Measurements from ENCODE around the gene NDUFV3. TPM values are rescaled to one million over a fixed set of nuclear protein-coding genes. Genes with fewer than 3 reads are reported as not detected.
"Not testable (repeated sequence)": the region's sequence is repeated elsewhere in the genome, so short reads cannot be mapped to it uniquely, and the experiment has no call there.

Gene NDUFV3
- total RNA-seq, 1 donor from 2014 or later, result 56.8 TPM

DNA sequence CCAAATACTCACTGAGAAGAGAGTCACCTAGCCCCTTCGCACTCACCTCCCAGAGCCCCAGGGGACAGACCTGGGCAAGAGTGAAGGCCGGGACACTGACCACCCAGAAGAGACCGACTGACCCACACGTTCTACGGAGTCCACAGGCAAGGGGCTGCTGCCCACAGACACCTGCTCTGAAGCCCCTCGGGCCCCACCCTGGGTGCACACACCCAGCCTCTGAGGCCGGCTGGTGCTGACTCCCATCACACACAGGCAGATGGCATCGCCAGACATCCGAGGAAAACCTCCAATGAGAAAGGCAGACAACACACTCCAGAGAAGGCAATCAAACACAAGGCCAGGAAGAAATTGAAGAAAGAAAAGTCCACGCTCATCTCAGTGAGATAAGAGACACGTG lies 35.9 kb upstream of the NDUFV3 start:
- DNase-seq (ENCODE audit: low read depth), result no peak

GRCh38 chr21:42858185-42858847 lies 34.8 kb upstream of the NDUFV3 start:
- DNase-seq (ENCODE audit: low read depth), result no peak

GRCh38 chr21:42858957-42859890 lies 33.9 kb upstream of the NDUFV3 start:
- no peak for DNase-seq (ENCODE audit: low read depth)

DNA sequence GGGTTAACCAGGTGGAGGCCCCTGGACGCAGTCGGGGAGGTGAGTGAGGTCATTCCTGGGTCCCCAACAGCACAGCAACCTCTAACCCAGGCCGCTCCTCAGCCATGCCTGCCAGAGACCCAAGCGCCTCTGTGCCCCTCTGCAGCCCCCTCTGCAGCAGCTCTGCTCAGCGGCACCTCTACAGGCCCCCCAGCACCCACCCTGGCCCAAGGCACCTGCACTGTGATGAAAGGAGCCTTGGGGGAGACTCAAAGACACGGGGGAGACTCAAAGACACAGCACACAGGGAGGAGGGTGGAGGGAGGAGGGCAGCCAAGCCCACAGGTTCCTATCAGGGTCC lies 33.2 kb upstream of the NDUFV3 start:
- DNase-seq (ENCODE audit: low read depth), result no peak

- no peak for DNase-seq (ENCODE audit: low read depth)
These were observed 32.8 kb upstream of the NDUFV3 start for GRCh38 chr21:42860345-42860744.

GRCh38 chr21:42861311-42861847 lies 31.7 kb upstream of the NDUFV3 start:
- no peak for DNase-seq (ENCODE audit: low read depth)

DNA sequence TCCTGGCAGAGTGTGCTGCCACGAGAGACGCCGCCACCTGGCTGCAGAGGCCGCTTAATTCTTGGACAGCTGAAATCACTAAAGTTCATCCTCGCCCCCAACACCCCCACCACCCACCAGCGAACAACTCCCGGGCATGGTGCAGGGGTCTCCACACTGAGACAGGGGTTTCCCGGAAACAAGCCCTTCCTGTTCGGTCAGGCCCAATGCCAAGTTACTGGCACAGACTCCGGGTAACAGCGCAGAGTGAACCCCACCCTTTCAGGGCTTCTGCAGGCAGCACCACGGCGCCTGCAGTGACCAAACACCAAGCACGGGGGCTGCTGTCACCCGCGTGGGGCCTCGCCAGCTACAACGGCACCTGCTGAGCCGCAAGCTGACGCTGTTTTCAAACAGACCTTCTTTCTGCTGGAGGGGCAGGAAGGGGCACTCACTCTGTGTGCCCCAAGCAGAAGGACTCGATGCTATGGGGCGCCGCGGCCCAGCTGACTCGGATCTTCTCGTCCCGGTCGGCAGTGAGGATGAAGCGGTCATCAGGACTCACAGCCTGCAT lies 31.2 kb upstream of the NDUFV3 start:
- no peak for DNase-seq (ENCODE audit: low read depth)

DNA sequence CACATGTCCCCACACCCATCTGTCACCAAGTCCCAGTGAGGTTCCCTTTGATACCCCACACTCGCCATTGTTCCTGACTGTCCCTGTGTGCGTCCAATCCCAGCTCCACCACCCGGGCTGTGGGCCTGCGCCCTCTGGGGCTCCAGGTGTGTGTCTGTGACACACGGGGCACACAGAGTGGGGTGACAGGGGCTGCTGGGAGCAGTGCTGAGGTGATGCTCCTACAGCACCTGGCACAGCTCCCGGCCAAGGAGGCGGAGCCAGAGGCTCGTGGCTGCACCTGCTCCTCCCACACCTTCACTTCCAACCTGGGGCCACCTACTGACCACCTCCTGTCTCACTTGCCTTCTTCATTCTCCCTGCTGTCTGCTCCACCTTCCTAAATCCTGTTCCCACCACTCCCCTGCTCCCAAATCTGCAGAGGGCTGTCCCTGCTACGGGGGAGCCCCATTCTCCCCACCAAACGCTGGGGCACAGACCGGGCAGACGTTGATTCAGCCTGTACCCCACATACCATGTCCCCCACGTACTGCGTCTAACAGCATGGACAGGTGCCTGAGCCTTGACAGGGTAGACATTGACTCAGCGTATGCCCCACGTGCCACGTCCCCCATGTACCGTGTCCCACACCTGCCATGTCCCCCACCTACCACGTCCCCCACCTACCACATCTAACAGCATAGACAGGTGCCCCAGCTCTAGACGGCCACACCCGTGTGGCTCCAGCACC lies 30.2 kb upstream of the NDUFV3 start:
- no peak for DNase-seq (ENCODE audit: low read depth)

DNA sequence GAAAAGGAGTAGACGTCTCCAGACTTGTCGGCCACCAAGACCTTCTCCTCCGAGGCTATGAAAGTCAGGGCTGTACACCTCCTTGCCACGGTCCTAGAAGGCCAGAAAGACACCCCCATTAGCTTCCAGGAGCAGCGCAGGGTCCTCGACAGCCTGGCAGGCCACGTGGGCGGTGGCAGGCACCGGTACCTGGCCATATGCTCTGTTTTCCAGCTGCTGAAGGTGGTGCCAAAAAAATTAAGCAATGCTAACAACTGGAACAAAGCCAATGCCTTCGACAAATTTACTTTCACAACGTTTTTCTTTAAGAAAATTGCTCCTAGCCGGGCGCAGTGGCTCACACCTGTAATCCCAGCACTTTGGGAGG lies 29.6 kb upstream of the NDUFV3 start:
- no peak for DNase-seq (ENCODE audit: low read depth)

DNA sequence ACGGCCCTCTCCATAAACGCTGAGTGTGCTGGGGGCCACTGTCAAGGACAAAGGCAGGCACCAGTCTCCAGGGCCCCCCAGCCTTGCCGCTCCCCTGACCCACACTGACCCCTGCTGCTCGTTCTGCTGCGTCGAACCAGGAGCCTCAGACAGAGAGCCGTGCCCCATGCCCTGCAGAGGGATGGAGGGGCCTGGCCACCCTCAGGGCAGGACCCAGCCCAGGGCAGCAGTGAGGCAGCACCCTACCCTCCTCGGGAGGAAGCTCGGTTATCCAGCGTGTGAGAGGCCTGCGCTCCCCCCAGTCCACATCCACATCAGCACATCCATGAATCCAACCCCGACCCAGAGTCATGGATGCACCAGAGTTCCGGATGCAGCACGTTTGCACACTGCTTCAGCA lies 28.8 kb upstream of the NDUFV3 start:
- no peak for DNase-seq (ENCODE audit: low read depth)

DNA sequence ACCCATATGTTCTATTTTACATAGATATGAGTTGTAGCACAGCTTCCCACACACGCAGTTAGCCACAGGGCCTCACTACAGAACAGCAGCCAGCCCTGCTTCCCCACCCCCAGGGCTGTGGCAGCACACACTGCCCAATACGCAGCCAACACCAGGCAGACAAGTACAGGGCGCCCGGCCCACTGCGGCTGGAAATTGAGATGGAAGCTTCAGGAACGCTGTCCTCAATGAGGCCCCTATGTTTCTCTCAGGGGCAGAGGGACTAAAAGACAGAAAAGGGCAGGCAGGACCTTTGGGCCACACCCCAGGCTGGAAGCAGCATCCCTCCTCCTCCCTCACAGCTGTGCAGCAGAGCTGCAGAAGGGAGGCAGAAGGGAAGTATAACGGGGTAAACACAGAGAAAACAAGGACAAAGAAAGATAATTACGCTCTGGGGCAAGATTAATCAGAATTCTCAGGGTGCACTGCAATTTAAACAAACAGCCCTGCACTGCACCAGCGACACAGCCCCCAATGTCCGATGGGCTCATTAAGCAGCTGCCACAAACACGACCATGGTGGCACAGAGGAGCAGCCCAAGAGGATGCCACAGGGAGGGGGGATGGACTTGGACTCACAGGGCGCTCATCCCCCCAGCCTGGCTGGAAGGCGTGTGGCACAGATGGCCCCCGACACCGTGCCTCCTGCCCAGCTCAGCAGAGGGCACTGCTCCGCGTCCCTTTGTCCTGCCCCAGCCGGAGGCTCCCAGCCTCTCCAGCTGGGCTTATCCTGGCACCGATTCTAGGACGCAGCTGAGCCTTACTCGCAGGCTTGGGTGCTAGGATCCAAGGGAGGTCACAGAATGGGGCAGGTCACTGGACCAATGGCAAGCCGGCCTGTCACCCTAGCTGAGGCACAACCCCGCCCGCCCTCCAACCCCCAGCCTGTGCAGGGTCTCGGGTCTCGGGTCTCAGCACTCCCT lies 28.0 kb upstream of the NDUFV3 start:
- no peak for DNase-seq (ENCODE audit: low read depth)

GRCh38 chr21:42865776-42866160 lies 27.3 kb upstream of the NDUFV3 start:
- DNase-seq (ENCODE audit: low read depth), result no peak

GRCh38 chr21:42868196-42868595 lies 24.9 kb upstream of the NDUFV3 start:
- DNase-seq (ENCODE audit: low read depth), result no peak

- DNase-seq (ENCODE audit: low read depth), result no peak
These were observed 20.0 kb upstream of the NDUFV3 start for GRCh38 chr21:42873096-42873495.

DNA sequence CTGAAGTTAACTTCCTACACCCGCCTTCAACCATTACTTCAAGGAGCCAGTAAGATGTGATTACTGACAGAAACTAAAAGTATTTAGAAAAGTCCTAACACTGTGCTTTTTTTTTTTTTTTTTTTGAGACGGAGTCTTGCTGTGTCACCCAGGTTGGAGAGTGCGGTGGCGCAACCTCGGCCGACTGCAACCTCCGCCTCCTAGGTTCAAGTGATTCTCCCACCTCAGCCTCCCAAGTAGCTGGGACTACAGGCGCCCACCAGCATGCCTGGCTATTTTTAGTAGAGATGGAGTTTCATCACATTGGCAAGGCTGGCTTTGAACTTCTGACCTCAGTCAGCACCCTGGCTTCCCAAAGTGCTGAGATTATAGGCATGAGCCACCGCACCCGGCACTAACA lies 17.3 kb upstream of the NDUFV3 start:
- not testable (repeated sequence) for DNase-seq (ENCODE audit: low read depth)

- DNase-seq (ENCODE audit: low read depth), result no peak
These were observed 14.5 kb upstream of the NDUFV3 start for GRCh38 chr21:42878678-42878992.

GRCh38 chr21:42878993-42879787 lies 13.9 kb upstream of the NDUFV3 start, which contains the start of gene WDR4:
Gene WDR4 (minus strand): TSS chr21:42879539. CDS start chr21:42879495, 44 bp downstream.
- peak; percentile 93 for DNase-seq (ENCODE audit: low read depth)

DNA sequence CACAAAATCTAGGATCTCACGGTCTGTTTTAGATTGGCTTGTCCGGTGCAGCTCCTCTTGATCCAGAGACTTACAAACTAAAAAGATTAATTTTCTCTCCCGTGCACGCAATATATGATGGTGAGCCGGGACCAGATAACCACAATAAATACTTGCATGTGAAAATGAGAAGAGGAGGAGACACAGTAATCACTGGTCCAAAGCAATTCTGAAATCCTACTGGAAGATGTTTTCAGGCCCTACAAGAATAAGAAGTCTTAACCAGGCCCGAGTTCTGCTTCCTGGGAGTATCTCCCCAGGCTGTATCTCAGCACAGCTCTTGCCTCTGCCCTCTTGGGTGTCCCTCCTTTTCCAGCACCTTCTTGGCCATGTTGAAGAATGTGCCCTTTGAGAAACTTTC lies 12.8 kb upstream of the NDUFV3 start:
- no peak for DNase-seq (ENCODE audit: low read depth)

DNA sequence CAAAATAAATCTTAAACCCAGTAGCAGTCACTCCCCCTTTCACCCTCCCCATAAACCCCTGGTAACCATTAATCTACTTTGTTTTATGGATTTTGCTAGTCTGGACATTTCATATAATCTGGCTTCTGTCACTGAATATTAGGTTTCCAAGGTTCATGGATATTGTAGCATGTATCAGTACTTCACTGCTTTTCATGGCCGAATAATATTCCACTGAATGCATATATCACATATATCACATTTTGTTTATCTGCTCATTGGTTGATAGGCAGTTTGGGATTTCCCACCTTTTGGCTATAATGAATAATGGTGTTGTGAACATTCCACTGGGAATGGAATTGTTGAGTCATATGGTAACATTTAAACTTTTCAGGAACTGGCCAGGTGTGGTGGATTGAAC lies 9.2 kb upstream of the NDUFV3 start:
- no peak for DNase-seq (ENCODE audit: low read depth)

DNA sequence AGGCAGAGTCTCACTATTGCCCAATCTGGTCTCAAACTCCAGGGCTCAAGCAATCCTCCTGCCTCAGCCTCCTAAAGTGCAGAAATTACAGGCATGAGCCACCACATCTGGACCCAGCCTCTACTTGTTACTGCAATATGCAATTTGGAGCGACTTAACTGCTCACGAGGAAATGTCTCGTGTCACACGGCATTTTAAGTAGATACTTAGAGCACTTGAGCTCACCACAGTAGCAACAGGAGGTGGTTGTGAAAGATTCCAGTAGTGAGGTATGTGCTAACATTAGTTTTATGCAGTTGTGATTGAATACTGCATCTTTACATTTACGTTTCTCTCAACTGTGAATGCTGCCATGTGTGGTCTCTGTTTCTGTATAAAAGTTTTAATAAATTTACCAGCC lies 5.8 kb upstream of the NDUFV3 start:
- no peak for DNase-seq (ENCODE audit: low read depth)
